K562 (cell line): Measurements from ENCODE around the gene OCIAD2. TPM values are rescaled to one million over a fixed set of nuclear protein-coding genes. Genes with fewer than 3 reads are reported as not detected.

Experiments used
- ATAC-seq: fragments of 200-7000 bp; cut with Tn5 transposase; 3 replicates; pipeline ENCODE4 v1.9.1; 2020; ENCODE audit warnings: moderate library complexity
- BruUV-seq: library from RNA; stranded (reverse); fragments of 400-500 nt; replicated peaks from 2 replicates; lab custom pipeline; 2021; lab: Mats Ljungman, UMichigan
- CTCF ChIA-PET: fragments of 300-600 bp; formaldehyde crosslinking; extraction: SDS; loops from one replicate; lab custom pipeline; 2021; ENCODE audit warnings: low intra/inter-chr PET ratio; lab: Yijun Ruan, JAX
- POLR2A ChIA-PET: fragments of 300-600, 350-650 bp; sonication (Branson Sonifier 250); formaldehyde crosslinking; extraction: SDS; loops from one replicate; lab custom pipeline; 2021; ENCODE audit warnings: antibody characterized with exemption, inconsistent platforms; lab: Yijun Ruan, JAX
- DNase-seq, 4 experiments: peaks; one replicate each; pipeline versions ENCODE4 v3.0.0 to v3.0.0-alpha.2; 2011 to 2018; ENCODE audit warnings: low spot score in 3 of 4, mixed read lengths in 3 of 4; ENCODE audit errors: extremely low read depth in 1 of 4
- FAIRE-seq: peaks from 2 replicates; lab custom pipeline; 2011; peaks lifted over from hg19 to GRCh38; lab: Jason Lieb, UNC
- H2AFZ ChIP-seq: 2 replicates; pipeline ENCODE4 v1.6.0; 2011; ENCODE audit warnings: low read depth, low read length, control low read depth, inconsistent platforms
- H3K27ac ChIP-seq: fragments of 200-600 bp; 3 replicates; pipeline ENCODE4 v1.8.0; 2011; ENCODE audit warnings: low read depth, mild to moderate bottlenecking, control low read depth, inconsistent platforms, low read length, moderate library complexity, mixed read lengths; ENCODE audit errors: extremely low read depth
- H3K27me3 ChIP-seq, 2 experiments: fragments of 300-600 bp in 1 of 2; 2 replicates in 1 of 2; 3 replicates in 1 of 2; pipeline versions ENCODE4 v1.6.0 to v1.8.0; 2011; ENCODE audit warnings: inconsistent platforms in 2 of 2, low read length in 2 of 2, mild to moderate bottlenecking in 1 of 2, mixed read lengths in 1 of 2, moderate library complexity in 1 of 2; ENCODE audit not compliant: control insufficient read depth in 2 of 2, insufficient read depth in 2 of 2
- H3K36me3 ChIP-seq: fragments of 300-600 bp; 3 replicates; pipeline ENCODE4 v1.8.0; 2011; ENCODE audit warnings: mild to moderate bottlenecking, low read length, inconsistent platforms; ENCODE audit not compliant: control insufficient read depth, insufficient read depth
- H3K4me1 ChIP-seq, 2 experiments: fragments of 200-600 bp in 1 of 2; replicated peaks in 1 of 2; 2 replicates in 1 of 2; 3 replicates in 1 of 2; pipeline versions ENCODE4 v1.5.1 to v1.8.0; 2011; ENCODE audit warnings: inconsistent platforms in 2 of 2, low read length in 2 of 2, mild to moderate bottlenecking in 1 of 2, mixed read lengths in 1 of 2, moderate library complexity in 1 of 2; ENCODE audit not compliant: control insufficient read depth in 2 of 2, insufficient read depth in 2 of 2
- H3K4me2 ChIP-seq: 2 replicates; pipeline ENCODE4 v1.6.1; 2011; ENCODE audit warnings: low read length, control low read depth, inconsistent platforms, mixed read lengths; ENCODE audit not compliant: insufficient read depth
- H3K4me3 ChIP-seq: fragments of 200-600 bp; sonication (generic), shearing (Covaris generic); 2 replicates; pipeline ENCODE4 v1.5.1; 2016; ENCODE audit warnings: control low read depth, inconsistent platforms
- H3K79me2 ChIP-seq: fragments of 200-600 bp; 3 replicates; pipeline ENCODE4 v1.8.0; 2011; ENCODE audit warnings: low read length, inconsistent platforms; ENCODE audit not compliant: control insufficient read depth, insufficient read depth
- H3K9ac ChIP-seq, 2 experiments: 2 replicates each; pipeline versions ENCODE4 v1.6.0 to v1.6.1; 2011; ENCODE audit warnings: low read depth in 2 of 2, low read length in 2 of 2, control low read depth in 1 of 2, inconsistent platforms in 1 of 2, mild to moderate bottlenecking in 1 of 2, mixed read lengths in 1 of 2; ENCODE audit not compliant: insufficient read depth in 1 of 2
- H3K9me1 ChIP-seq: one replicate; pipeline ENCODE4 v1.6.0; 2011; ENCODE audit warnings: inconsistent platforms, mild to moderate bottlenecking, low read length, moderate library complexity; ENCODE audit not compliant: control insufficient read depth, insufficient read depth
- H3K9me3 ChIP-seq: replicated peaks from 2 replicates; pipeline ENCODE4 v1.5.1; 2011; ENCODE audit warnings: low read depth, low read length, inconsistent platforms; ENCODE audit not compliant: control insufficient read depth, insufficient read depth
- H4K20me1 ChIP-seq: replicated peaks from 2 replicates; pipeline ENCODE4 v1.6.1; 2011; ENCODE audit warnings: low read length, inconsistent platforms, mixed read lengths; ENCODE audit not compliant: control insufficient read depth, insufficient read depth
- ID3 ChIP-seq, 2 experiments: fragments of 250-450 bp in 1 of 2; fragments of 450-650 bp in 1 of 2; sonication (Bioruptor Pico) in 1 of 2; IDR thresholded peaks; 2 replicates each; pipeline versions ENCODE4 v1.6.1 to v1.8.0; 2016 to 2021; ENCODE audit warnings: mild to moderate bottlenecking in 2 of 2, moderate library complexity in 2 of 2, missing compliant biosample characterization in 1 of 2, missing genetic modification characterization in 1 of 2
- REST ChIP-seq, 2 experiments: fragments of 450-650 bp; formaldehyde crosslinking in 1 of 2; IDR thresholded peaks; 2 replicates each; pipeline versions ENCODE4 v1.4.0 to v1.6.1; 2014 to 2020; ENCODE audit warnings: mild to moderate bottlenecking in 2 of 2, borderline replicate concordance in 1 of 2, low read depth in 1 of 2
- WGBS: fragments of 100-300 bp; shearing (Covaris generic); methylation state at CpG from one replicate; pipeline ENCODE4 v1.1.6; 2016; ENCODE audit warnings: low coverage, mixed read lengths; ENCODE audit not compliant: insufficient coverage; ENCODE audit errors: missing lambda C conversion rate; 5-methylcytosine and 5-hydroxymethylcytosine counted together
- in situ Hi-C: fragments of 300-500 bp; cut with MboI; formaldehyde crosslinking; loops from 4 replicates; pipeline ENCODE4 v1.15.0; 2018; ENCODE audit warnings: inconsistent platforms, mixed read lengths
- intact Hi-C: fragments of 100-400 bp; cut with micrococcal nuclease; formaldehyde crosslinking; loops from 2 replicates; pipeline ENCODE4 v1.14.2; 2022
- polyA plus RNA-seq, 8 experiments: library from polyadenylated mRNA; depleted of rRNA in 4 of 8; stranded (reverse) in 5 of 8; unstranded in 3 of 8; fragments of >200 nt; fragmentation: Nextera tagmentation in 2 of 8; fragmentation: Illumina TruSeq in 1 of 8; extraction: Ambion mirVana in 2 of 8; extraction: Trizol in 1 of 8; gene quantifications; 2 replicates each; pipeline versions ENCODE4 v1.2.1 to v1.2.3, GENCODE V29; 2011 to 2014; ENCODE audit warnings: inconsistent platforms in 1 of 8, missing spikeins in 1 of 8
- total RNA-seq, 7 experiments: library from RNA; depleted of rRNA in 6 of 7; stranded (reverse); fragments of >200 nt in 6 of 7; fragmentation: Illumina TruSeq in 2 of 7; extraction: Trizol in 2 of 7; gene quantifications; 2 replicates each; pipeline versions ENCODE4 v1.2.1 to v1.2.3, GENCODE V29; 2011 to 2021; ENCODE audit warnings: low replicate concordance in 1 of 7

OCIAD2 gene
- total and polyA plus RNA-seq, 9 of the 15 experiments (the other 6 are each of a cell fraction or from before 2014, with no cell fraction given): 0.11 to 0.98 TPM; not detected in 7

- no peak overlapping the region for H2AFZ ChIP-seq
- no peaks in the 10 kb centered on the region for H3K36me3 ChIP-seq
- intact Hi-C loops: loop anchor here (5.0 kb wide), 1 partner anchor 82 kb away; no protein-coding TSS in a partner anchor
- WGBS: 3% methylated on average over 9 of the region's 9 CpGs
- no peaks in the 10 kb centered on the region for H3K79me2 ChIP-seq
- no peaks in the 10 kb centered on the region for H4K20me1 ChIP-seq
- in situ Hi-C loops: no loop called here
- DNase-seq: no peak
- H3K4me1 ChIP-seq: no peaks in the 10 kb centered on the region
- H3K27ac ChIP-seq: no peak overlapping the region
- CTCF ChIA-PET: no interaction called here
- H3K4me2 ChIP-seq: no peak overlapping the region
- TF ChIP-seq REST (IDR thresholded peaks at IDR 0.05; ENCODE audit: borderline replicate concordance): peak; percentile 54
- no peak for TF ChIP-seq REST (CRISPR knock-in tag; IDR thresholded peaks at IDR 0.05; ENCODE audit: low read depth)
- TF ChIP-seq ID3 (CRISPR knock-in tag; IDR thresholded peaks at IDR 0.05): no peak
- TF ChIP-seq ID3 (tag; IDR thresholded peaks at IDR 0.05): no peak
- TF ChIP-seq, all 486 proteins: peak for 1
- FAIRE-seq (no peak), ATAC-seq (no peak)
- no peaks in the 10 kb centered on the region for H3K9me1 ChIP-seq
- no TSS peak for BruUV-seq
- H3K9ac ChIP-seq: no peak overlapping the region
- no peaks in the 10 kb centered on the region for H3K9me3 ChIP-seq
- peaks cover 0 to 10% of the 10 kb centered on the region in 2 experiments; a peak in 1 of 5 replicates for H3K27me3 ChIP-seq
- no peak overlapping the region for H3K4me3 ChIP-seq
- POLR2A ChIA-PET: interaction anchor here (1.0 kb wide), 1 partner anchor 18 kb away, joined by 3 read pairs; no protein-coding TSS in a partner anchor
Measured at GRCh38 chr4:48879561-48880442, 26.8 kb downstream of the OCIAD2 start.
